K562 (cell line): ENCODE data around the gene KRABD2.

Experiments
- CEBPB ChIP-seq: fragments of 450-650 bp; IDR thresholded peaks from 2 replicates; pipeline ENCODE4 v1.6.1; 2016; ENCODE audit warnings: missing genetic modification characterization, missing compliant biosample characterization
- CTCF ChIP-seq, 3 experiments: IDR thresholded peaks in 2 of 3; conservative IDR thresholded peaks in 1 of 3; 2 replicates each; pipeline ENCODE4 v1.5.1; 2011 to 2012; ENCODE audit warnings: low read length in 3 of 3, mild to moderate bottlenecking in 3 of 3, control low read depth in 2 of 3, improper control_type of control experiment in 1 of 3, inconsistent platforms in 1 of 3, low read depth in 1 of 3, mixed read lengths in 1 of 3, moderate library complexity in 1 of 3; ENCODE audit not compliant: insufficient read depth in 2 of 3
- CTCFL ChIP-seq: IDR thresholded peaks from 2 replicates; pipeline ENCODE4 v1.6.1; 2011; ENCODE audit warnings: borderline replicate concordance, low read depth, mild to moderate bottlenecking, moderate library complexity, low read length; ENCODE audit not compliant: insufficient read depth, poor library complexity, severe bottlenecking
- ETV5 ChIP-seq: sonication (generic); formaldehyde crosslinking; IDR thresholded peaks from 2 replicates; pipeline ENCODE4 v1.4.0; 2020; ENCODE audit warnings: low read depth, mild to moderate bottlenecking, missing genetic modification reagents
- FOXM1 ChIP-seq, 2 experiments: fragments of 450-650 bp in 1 of 2; sonication (generic) in 1 of 2; formaldehyde crosslinking in 1 of 2; IDR thresholded peaks; 2 replicates each; pipeline versions ENCODE4 v1.6.1 to v1.9.0; 2017 to 2022; ENCODE audit warnings: low read depth in 2 of 2, mild to moderate bottlenecking in 2 of 2, missing genetic modification reagents in 1 of 2, moderate library complexity in 1 of 2
- GTF2A2 ChIP-seq: IDR thresholded peaks from 2 replicates; pipeline ENCODE4 v1.6.1; 2016; ENCODE audit warnings: mild to moderate bottlenecking, missing genetic modification characterization, missing compliant biosample characterization
- ZNF395 ChIP-seq: fragments of 200-800 bp; sonication (Bioruptor generic); IDR thresholded peaks from 2 replicates; pipeline ENCODE4 v1.6.1; 2017; ENCODE audit warnings: missing genetic modification characterization, missing compliant biosample characterization

KRABD2 gene

DNA sequence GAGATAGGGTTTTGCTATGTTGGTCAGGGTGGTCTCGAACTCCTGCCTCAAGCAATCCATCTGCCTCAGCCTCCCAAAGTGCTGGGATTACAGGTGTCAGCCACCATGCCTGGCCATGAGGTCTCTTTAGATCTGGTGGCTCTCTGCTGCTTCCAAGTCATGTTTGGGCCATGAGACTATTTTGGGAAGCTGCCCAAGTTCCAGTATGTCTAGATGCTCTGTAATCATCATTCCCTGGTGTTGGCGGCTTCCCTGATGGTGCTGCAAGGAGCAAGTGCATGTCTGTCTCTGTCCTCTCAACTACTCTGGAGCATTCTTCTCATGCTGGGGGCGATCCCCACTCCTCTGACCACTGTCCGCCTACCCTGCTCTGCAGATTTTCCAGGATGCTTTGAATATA, 43.2 kb downstream of the KRABD2 start (continued):
- TF ChIP-seq ZNF395 (CRISPR knock-in tag) (no peak), CTCFL (no peak), FOXM1 (IDR thresholded peaks at IDR 0.05; ENCODE audit: low read depth) (no peak), FOXM1 (CRISPR knock-in tag; IDR thresholded peaks at IDR 0.05; ENCODE audit: low read depth) (no peak), GTF2A2 (tag) (no peak), CTCF (IDR thresholded peaks at IDR 0.05 in 2 of 3, conservative IDR thresholded peaks at IDR 0.05 in 1 of 3; ENCODE audit: insufficient read depth in 2 of 3, low read depth in 1 of 3, low read length in 3 of 3) (no peak), CEBPB (tag) (no peak), ETV5 (CRISPR knock-in tag) (no peak)
